IMR-90 (cell line): ENCODE measurements around the gene XPC. TPM values are rescaled to one million over a fixed set of nuclear protein-coding genes. Genes with fewer than 3 reads are reported as not detected.
A peak's percentile ranks its signal among the peaks of the same experiment; 100 is the strongest.

Experiments used
- ATAC-seq: fragments of 200-7000 bp; cut with Tn5 transposase; 2 replicates; pipeline ENCODE4 v1.9.1; 2020; ENCODE audit warnings: low read depth, mild to moderate bottlenecking, moderate library complexity
- BruUV-seq: library from RNA; stranded (reverse); fragments of 400-500 nt; replicated peaks from 2 replicates; lab custom pipeline; 2021; lab: Mats Ljungman, UMichigan
- CTCF ChIA-PET: fragments of 300-600 bp; formaldehyde crosslinking; extraction: SDS; loops from one replicate; lab custom pipeline; 2021; ENCODE audit warnings: antibody characterized with exemption; lab: Yijun Ruan, JAX
- POLR2A ChIA-PET: fragments of 300-600 bp; sonication (Branson Sonifier 250); formaldehyde crosslinking; loops from one replicate; lab custom pipeline; 2022; ENCODE audit warnings: antibody characterized with exemption; ENCODE audit not compliant: unreplicated experiment; lab: Charles Lee
- DNase-seq: peaks from one replicate; pipeline ENCODE4 v3.0.0; 2013
- H2AFZ ChIP-seq: replicated peaks from 2 replicates; pipeline ENCODE3; 2013; ENCODE audit warnings: low read length, mild to moderate bottlenecking; ENCODE audit not compliant: poor library complexity
- H2AK5ac ChIP-seq: 2 replicates; pipeline ENCODE4 v1.6.1; 2013; ENCODE audit warnings: low read depth, low read length, inconsistent platforms
- H2AK9ac ChIP-seq: replicated peaks from 2 replicates; pipeline ENCODE3; 2013; ENCODE audit warnings: mild to moderate bottlenecking, low read depth, low read length, moderate library complexity; ENCODE audit not compliant: poor library complexity
- H2BK120ac ChIP-seq: 2 replicates; pipeline ENCODE4 v1.6.1; 2013; ENCODE audit warnings: low read depth, low read length, inconsistent platforms
- H2BK15ac ChIP-seq: 3 replicates; pipeline ENCODE4 v1.6.1; 2013; ENCODE audit warnings: low read depth, low read length, inconsistent platforms
- H2BK20ac ChIP-seq: 2 replicates; pipeline ENCODE4 v1.6.1; 2013; ENCODE audit warnings: low read depth, mild to moderate bottlenecking, inconsistent platforms, low read length, moderate library complexity
- H2BK5ac ChIP-seq: 2 replicates; pipeline ENCODE4 v1.6.1; 2013; ENCODE audit warnings: mild to moderate bottlenecking, low read depth, low read length, inconsistent platforms; ENCODE audit not compliant: poor library complexity, severe bottlenecking
- H3K14ac ChIP-seq: replicated peaks from 2 replicates; pipeline ENCODE4 v1.6.1; 2013; ENCODE audit warnings: low read depth, low read length, inconsistent platforms
- H3K18ac ChIP-seq: 2 replicates; pipeline ENCODE4 v1.6.1; 2013; ENCODE audit warnings: low read depth, low read length, control low read depth
- H3K23ac ChIP-seq: 2 replicates; pipeline ENCODE4 v1.6.1; 2013; ENCODE audit warnings: low read depth, low read length, inconsistent platforms
- H3K27ac ChIP-seq: 2 replicates; pipeline ENCODE4 v1.5.1; 2013; ENCODE audit warnings: mild to moderate bottlenecking, control low read depth, low read length; ENCODE audit not compliant: insufficient read depth
- H3K27me3 ChIP-seq: 2 replicates; pipeline ENCODE4 v1.6.1; 2013; ENCODE audit warnings: low read length; ENCODE audit not compliant: control insufficient read depth, insufficient read depth
- H3K36me3 ChIP-seq: 2 replicates; pipeline ENCODE4 v1.6.1; 2013; ENCODE audit warnings: low read length, mixed read lengths; ENCODE audit not compliant: control insufficient read depth, insufficient read depth
- H3K4ac ChIP-seq: 2 replicates; pipeline ENCODE4 v1.6.1; 2013; ENCODE audit warnings: low read depth, low read length, inconsistent platforms
- H3K4me1 ChIP-seq: 2 replicates; pipeline ENCODE4 v1.6.1; 2013; ENCODE audit warnings: low read length, mixed read lengths; ENCODE audit not compliant: control insufficient read depth, insufficient read depth
- H3K4me2 ChIP-seq: 2 replicates; pipeline ENCODE4 v1.6.1; 2013; ENCODE audit warnings: low read depth, mild to moderate bottlenecking, control low read depth, low read length, moderate library complexity
- H3K4me3 ChIP-seq: 2 replicates; pipeline ENCODE4 v1.5.1; 2013; ENCODE audit warnings: low read depth, mild to moderate bottlenecking, control low read depth, low read length, moderate library complexity; ENCODE audit not compliant: insufficient read depth
- H3K56ac ChIP-seq: 2 replicates; pipeline ENCODE4 v1.6.1; 2013; ENCODE audit warnings: low read length, inconsistent platforms; ENCODE audit not compliant: insufficient read depth; ENCODE audit errors: extremely low read depth
- H3K79me1 ChIP-seq, 2 experiments: 2 replicates each; pipeline ENCODE4 v1.6.1; 2013; ENCODE audit warnings: low read length in 2 of 2, inconsistent platforms in 1 of 2, low read depth in 1 of 2
- H3K9ac ChIP-seq: 2 replicates; pipeline ENCODE4 v1.6.1; 2013; ENCODE audit warnings: low read depth, low read length, control low read depth
- H3K9me1 ChIP-seq: 2 replicates; pipeline ENCODE4 v1.6.1; 2013; ENCODE audit warnings: low read length, inconsistent platforms; ENCODE audit not compliant: insufficient read depth
- H3K9me3 ChIP-seq: 2 replicates; pipeline ENCODE4 v1.6.1; 2013; ENCODE audit warnings: low read length; ENCODE audit not compliant: control insufficient read depth, insufficient read depth
- H4K20me1 ChIP-seq: 2 replicates; pipeline ENCODE4 v1.6.1; 2013; ENCODE audit warnings: low read length, inconsistent platforms; ENCODE audit not compliant: insufficient read depth
- H4K5ac ChIP-seq: 2 replicates; pipeline ENCODE4 v1.6.1; 2013; ENCODE audit warnings: mild to moderate bottlenecking, low read depth, low read length, control low read depth
- H4K8ac ChIP-seq, 2 experiments: 2 replicates each; pipeline ENCODE4 v1.6.1; 2013; ENCODE audit warnings: low read depth in 2 of 2, low read length in 2 of 2, control low read depth in 1 of 2, inconsistent platforms in 1 of 2
- H4K91ac ChIP-seq: 2 replicates; pipeline ENCODE4 v1.6.1; 2013; ENCODE audit warnings: low read depth, low read length, inconsistent platforms; ENCODE audit not compliant: insufficient read depth
- BHLHE40 ChIP-seq: fragments of 150-350 bp; IDR thresholded peaks from 2 replicates; pipeline ENCODE4 v1.6.1; 2016; ENCODE audit warnings: mild to moderate bottlenecking, low read depth, low read length
- CHD1 ChIP-seq: IDR thresholded peaks from 2 replicates; pipeline ENCODE4 v1.6.1; 2012; ENCODE audit warnings: low read depth, low read length, improper control_type of control experiment
- FOS ChIP-seq: fragments of 150-350 bp; IDR thresholded peaks from 2 replicates; pipeline ENCODE4 v1.6.1; 2016; ENCODE audit warnings: low read depth, low read length
- MAZ ChIP-seq: IDR thresholded peaks from 2 replicates; pipeline ENCODE4 v1.6.1; 2012; ENCODE audit warnings: low read depth, mild to moderate bottlenecking, low read length, improper control_type of control experiment, moderate library complexity, borderline replicate concordance
- RAD21 ChIP-seq: IDR thresholded peaks from 2 replicates; pipeline ENCODE4 v1.6.1; 2012; ENCODE audit warnings: low read length, improper control_type of control experiment
- RCOR1 ChIP-seq: IDR thresholded peaks from 2 replicates; pipeline ENCODE4 v1.6.1; 2012; ENCODE audit warnings: mild to moderate bottlenecking, low read length, improper control_type of control experiment; ENCODE audit not compliant: insufficient replicate concordance
- RFX5 ChIP-seq: IDR thresholded peaks from 2 replicates; pipeline ENCODE4 v1.8.0; 2012; ENCODE audit warnings: low read depth, mild to moderate bottlenecking, low read length, moderate library complexity
- WGBS, 2 experiments: methylation state at CpG; one replicate each; pipeline versions ENCODE4 v1.1.5 to v1.1.7; 2013; ENCODE audit warnings: missing lambda C conversion rate in 2 of 2; ENCODE audit not compliant: insufficient read length in 1 of 2; ENCODE audit errors: extremely low coverage in 2 of 2; 5-methylcytosine and 5-hydroxymethylcytosine counted together
- dilution Hi-C: fragments of 300-500 bp; cut with HindIII; formaldehyde crosslinking; loops from one replicate; pipeline ENCODE4 v1.14.3; 2018; ENCODE audit warnings: low sequenced_read_pairs; ENCODE audit not compliant: unreplicated experiment
- in situ Hi-C: fragments of 300-500 bp; cut with MboI; formaldehyde crosslinking; loops from 3 replicates; pipeline ENCODE4 v1.14.3; 2019; ENCODE audit warnings: low sequenced_read_pairs, inconsistent platforms, mixed read lengths
- intact Hi-C: fragments of 100-400 bp; cut with micrococcal nuclease; formaldehyde crosslinking; loops from 2 replicates; pipeline ENCODE4 v1.10.0; 2022
- polyA plus RNA-seq, 3 experiments: library from polyadenylated mRNA; depleted of rRNA; stranded (reverse); fragments of >200 nt; gene quantifications; 2 replicates each; pipeline ENCODE4 v1.2.3, GENCODE V29; 2012; ENCODE audit warnings: low replicate concordance in 1 of 3
- total RNA-seq: library from RNA; depleted of rRNA; stranded (reverse); fragments of >200 nt; gene quantifications from 2 replicates; pipeline ENCODE4 v1.2.3, GENCODE V29; 2012
- TF ChIP-seq, protein P1 (sequence below): conservative IDR thresholded peaks from 2 replicates; pipeline ENCODE4 v1.5.1; 2012; ENCODE audit warnings: mild to moderate bottlenecking, low read depth, low read length, improper control_type of control experiment

XPC gene
- total and polyA plus RNA-seq, 2 of the 4 experiments (the other 2 are of a cell fraction) = 30.9 to 48.8 TPM

DNA sequence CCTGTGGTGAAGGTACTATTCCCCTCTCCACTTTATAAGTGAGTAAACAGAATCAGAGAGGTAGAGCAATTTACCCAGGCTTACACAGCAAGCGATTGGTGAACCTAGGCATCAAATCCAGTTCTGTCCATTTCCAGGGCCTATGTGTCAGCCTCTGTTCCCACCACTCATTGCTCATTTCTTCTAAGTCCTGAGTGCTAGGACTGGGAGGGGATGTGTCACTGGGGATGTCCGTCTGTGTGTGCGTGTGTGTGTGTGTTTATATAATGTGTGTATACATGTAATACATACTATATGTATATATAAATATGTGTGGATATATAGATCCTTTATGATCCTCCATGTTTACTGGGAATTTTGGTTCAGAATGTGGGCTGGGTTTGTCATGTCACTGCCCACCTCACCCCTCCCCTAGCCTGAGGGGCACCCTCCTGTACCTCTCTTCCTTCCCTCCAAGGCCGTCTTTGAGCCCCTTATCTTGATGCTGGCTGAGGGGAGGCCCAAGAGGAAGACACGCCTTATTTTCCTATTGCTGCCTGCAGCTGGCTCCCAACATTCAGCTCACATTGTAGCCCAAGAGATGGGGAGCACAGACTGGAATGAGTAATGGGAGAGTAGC is 51.4 kb downstream of the XPC start:
- peaks cover 15% of the 10 kb centered on the region for H3K4me1 ChIP-seq
- H3K79me1 ChIP-seq = peaks cover 34 to 80% of the 10 kb centered on the region in 2 experiments
- H4K91ac ChIP-seq = no peak overlapping the region
- DNase-seq = peak; percentile 36
- no peak overlapping the region for H2AK5ac ChIP-seq
- ChIA-PET POLR2A (no interaction called here), CTCF (no interaction called here)
- ATAC-seq = no peak
- H2BK15ac ChIP-seq = no peak overlapping the region
- H3K23ac ChIP-seq = peak overlapping the region; percentile 75
- intact Hi-C loops (loop anchor here (5.0 kb wide), 1 partner anchor 340 kb away; no protein-coding TSS in a partner anchor), in situ Hi-C loops (loop anchor here (25.0 kb wide), 1 partner anchor 90 kb away; no protein-coding TSS in a partner anchor), dilution Hi-C loops (no loop called here)
- BruUV-seq = no TSS peak
- no peak overlapping the region for H2BK120ac ChIP-seq
- H2BK5ac ChIP-seq = no peak overlapping the region
- no peaks in the 10 kb centered on the region for H3K9me3 ChIP-seq
- H4K8ac ChIP-seq = no peak overlapping the region
- H3K14ac ChIP-seq = 0 out of 2 replicates have a peak overlapping the region, but pooled peaks have one; percentile 31
- H2BK20ac ChIP-seq = no peak overlapping the region
- H3K36me3 ChIP-seq = peaks cover 38% of the 10 kb centered on the region
- H3K56ac ChIP-seq = no peak overlapping the region
- peak overlapping the region; percentile 69; the same call in 1 of the 2 replicates for H3K9ac ChIP-seq
- no peak overlapping the region for H3K18ac ChIP-seq
- H4K5ac ChIP-seq = no peak overlapping the region
- peaks cover 32% of the 10 kb centered on the region for H4K20me1 ChIP-seq
- H3K4ac ChIP-seq = no peak overlapping the region
- H2AFZ ChIP-seq = no peak overlapping the region
- TF ChIP-seq FOS (no peak), BHLHE40 (no peak), CHD1 (no peak), RFX5 (no peak), RCOR1 (no peak), RAD21 (no peak), MAZ (no peak)
- TF ChIP-seq, protein P1, sequence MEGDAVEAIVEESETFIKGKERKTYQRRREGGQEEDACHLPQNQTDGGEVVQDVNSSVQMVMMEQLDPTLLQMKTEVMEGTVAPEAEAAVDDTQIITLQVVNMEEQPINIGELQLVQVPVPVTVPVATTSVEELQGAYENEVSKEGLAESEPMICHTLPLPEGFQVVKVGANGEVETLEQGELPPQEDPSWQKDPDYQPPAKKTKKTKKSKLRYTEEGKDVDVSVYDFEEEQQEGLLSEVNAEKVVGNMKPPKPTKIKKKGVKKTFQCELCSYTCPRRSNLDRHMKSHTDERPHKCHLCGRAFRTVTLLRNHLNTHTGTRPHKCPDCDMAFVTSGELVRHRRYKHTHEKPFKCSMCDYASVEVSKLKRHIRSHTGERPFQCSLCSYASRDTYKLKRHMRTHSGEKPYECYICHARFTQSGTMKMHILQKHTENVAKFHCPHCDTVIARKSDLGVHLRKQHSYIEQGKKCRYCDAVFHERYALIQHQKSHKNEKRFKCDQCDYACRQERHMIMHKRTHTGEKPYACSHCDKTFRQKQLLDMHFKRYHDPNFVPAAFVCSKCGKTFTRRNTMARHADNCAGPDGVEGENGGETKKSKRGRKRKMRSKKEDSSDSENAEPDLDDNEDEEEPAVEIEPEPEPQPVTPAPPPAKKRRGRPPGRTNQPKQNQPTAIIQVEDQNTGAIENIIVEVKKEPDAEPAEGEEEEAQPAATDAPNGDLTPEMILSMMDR = no peak
- peak overlapping the region; percentile 93; the same call in 1 of the 2 replicates for H3K4me2 ChIP-seq
- peaks cover 27% of the 10 kb centered on the region for H3K9me1 ChIP-seq
- WGBS, 2 experiments = no CpG with 5 or more reads among the region's 5 CpGs
- H2AK9ac ChIP-seq = no peak overlapping the region
- no peak overlapping the region for H3K27ac ChIP-seq
- H3K4me3 ChIP-seq = no peak overlapping the region
- no peaks in the 10 kb centered on the region for H3K27me3 ChIP-seq
